ENCODE results near the gene AKIRIN1.
"Not testable (repeated sequence)": the region's sequence is repeated elsewhere in the genome, so short reads cannot be mapped to it uniquely, and the experiment has no call there.

AKIRIN1 gene

DNA sequence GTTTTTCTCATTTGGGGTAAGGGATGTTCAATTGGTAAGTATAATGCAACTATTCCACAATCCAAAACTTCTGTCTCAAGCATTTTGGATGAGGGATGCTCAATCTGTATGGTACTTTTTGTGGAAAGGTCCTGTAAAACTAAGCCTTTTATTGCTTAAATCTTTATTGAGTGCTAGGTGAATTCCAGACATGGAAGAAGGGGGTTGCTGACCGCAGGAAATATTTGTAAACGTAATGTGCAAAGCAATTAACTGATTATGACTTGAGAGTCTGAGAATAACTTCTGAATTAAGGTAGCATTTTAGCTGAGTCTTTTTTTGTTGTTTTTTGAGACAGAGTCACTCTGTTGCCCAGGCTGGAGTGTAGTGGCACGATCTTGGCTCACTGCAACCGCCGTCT is 3.1 kb downstream of the AKIRIN1 start:
- FAIRE-seq, result no peak
- DNase-seq (ENCODE audit: low spot score), result no peak

DNA sequence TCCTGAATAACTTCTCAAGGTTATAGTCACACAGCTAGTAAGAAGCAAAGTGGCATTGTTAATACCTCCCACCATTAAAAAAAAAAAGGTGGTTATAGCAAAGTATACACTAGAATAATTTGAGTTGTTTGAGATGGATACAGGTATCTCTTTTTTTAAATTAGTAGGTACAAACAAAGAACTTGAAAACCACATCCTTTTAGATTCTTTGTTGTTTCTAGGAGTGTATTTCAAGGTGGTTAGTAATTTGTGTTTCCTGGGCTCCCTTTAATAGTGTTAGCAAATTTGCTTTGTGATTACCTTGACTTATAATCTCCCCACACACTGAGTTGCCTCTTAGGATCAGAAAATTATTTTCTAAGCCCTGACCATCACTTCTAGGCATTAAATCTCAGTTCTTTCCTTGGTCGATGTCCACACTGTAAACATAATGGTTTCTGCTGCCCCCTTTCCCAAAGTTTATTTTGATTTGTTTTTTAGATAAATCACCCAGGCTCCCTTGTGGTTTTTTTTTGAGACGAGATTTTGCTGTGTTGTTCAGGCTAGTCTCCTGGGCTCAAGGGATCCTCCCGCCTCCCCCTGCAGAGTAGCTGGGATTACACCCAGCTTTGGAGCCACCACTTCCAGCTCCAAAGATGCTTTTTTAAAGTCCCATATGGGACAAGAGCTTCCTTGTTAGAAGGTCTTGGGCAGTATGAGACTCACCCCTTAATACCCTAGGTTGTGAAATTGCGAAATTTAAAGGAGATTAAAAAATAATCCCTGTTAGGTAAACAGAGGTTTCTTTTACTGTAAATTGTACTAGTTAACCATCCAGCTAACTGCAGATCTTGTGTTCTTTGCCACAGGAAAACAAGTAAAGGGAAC is 6.2 kb downstream of the AKIRIN1 start:
- DNase-seq (ENCODE audit: low spot score) (no peak), FAIRE-seq (no peak)

GRCh38 chr1:38997901-38998190 is 6.8 kb downstream of the AKIRIN1 start:
- FAIRE-seq (no peak), DNase-seq (ENCODE audit: low spot score) (no peak)

- no peak for DNase-seq (ENCODE audit: low spot score)
- no peak for FAIRE-seq
Observed at GRCh38 chr1:39001516-39002421, 10.7 kb downstream of the AKIRIN1 start.

DNA sequence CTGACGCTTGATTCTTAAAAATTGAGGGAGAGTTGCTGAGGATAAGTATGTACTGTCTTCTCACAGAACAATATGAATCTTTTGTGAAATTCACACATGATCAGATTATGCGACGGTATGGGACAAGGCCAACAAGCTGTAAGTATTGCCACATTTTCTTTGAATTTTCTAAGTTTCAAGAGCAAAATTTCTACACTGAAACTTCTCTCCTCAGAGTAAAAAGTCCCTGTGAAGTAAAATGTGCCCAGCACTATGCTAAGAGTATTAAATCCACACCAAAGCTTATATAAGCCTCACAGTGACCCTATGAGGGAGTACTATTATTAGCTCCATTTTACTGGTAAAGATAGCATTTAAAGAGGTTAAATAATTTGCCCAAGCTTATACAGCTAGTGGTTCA is 12.2 kb downstream of the AKIRIN1 start:
- DNase-seq (ENCODE audit: low spot score), result no peak
- FAIRE-seq, result no peak

DNA sequence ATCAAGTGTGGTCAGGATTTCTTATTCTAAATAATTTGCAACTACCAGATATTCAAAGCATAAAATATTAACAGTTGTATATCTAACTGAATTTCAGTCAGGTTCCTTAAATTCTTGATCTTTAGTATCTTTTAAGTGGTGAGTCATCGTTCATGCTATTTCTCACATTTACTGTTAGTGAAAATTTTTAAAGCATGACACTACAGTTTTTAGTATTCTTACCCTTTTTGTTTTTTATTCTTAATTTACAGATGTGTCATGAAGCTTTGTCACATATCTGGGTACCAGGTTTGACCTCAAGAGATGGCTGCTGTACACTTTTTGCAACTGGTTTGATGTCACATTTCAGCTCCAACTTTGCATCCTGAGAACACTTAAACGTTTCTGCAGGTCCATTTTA is 12.7 kb downstream of the AKIRIN1 start:
- FAIRE-seq, result peak; percentile 14
- DNase-seq (ENCODE audit: low spot score), result no peak

- FAIRE-seq (no peak), DNase-seq (ENCODE audit: low spot score) (no peak)
Observed at GRCh38 chr1:39006287-39006686, 15.2 kb downstream of the AKIRIN1 start.

DNA sequence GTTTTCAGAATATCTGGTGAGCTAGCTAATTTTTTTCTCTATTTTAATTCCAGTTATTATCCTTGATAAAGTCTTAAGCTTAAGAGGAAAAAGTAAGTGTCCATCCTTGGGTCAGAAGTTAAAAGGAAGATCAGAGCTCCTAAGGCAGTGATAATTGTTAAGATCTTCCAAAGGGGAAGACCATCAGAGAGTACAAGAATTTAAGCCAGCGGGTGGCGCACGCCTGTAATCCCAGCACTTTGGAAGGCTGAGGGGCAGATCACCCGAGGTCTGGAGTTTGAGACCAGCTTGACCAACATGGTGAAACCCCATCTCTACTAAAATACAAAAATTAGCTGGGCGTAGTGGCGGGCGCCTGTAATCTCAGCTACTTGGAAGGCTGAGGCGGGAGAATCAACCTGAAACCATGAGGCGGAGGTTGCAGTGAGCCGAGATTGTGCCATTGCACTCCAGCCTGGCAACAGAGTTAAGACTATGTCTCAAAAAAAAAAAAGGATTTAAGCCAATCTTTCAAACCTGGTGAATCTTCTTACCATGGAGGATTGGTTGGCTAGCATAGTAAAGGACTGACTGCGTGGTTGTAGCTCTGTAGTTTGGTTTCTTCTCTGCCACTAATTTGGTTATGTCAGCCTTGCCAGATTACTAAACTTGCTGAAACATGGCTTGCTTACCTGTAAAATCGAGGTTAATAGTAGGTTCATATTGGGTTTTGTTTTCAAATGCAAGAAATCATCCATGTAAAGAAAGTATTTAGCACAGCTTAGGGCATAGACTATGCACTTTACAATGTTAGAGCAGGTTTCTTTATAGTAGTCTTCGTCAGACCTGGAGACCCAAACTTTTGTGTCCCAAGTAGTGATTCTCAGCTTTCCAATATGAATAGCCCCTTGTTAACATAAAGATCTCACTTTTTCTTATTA is 15.9 kb downstream of the AKIRIN1 start:
- DNase-seq (ENCODE audit: low spot score), result no peak
- no peak for FAIRE-seq

GRCh38 chr1:39014956-39015355 is 23.9 kb downstream of the AKIRIN1 start:
- not testable (repeated sequence) for DNase-seq (ENCODE audit: low spot score)

DNA sequence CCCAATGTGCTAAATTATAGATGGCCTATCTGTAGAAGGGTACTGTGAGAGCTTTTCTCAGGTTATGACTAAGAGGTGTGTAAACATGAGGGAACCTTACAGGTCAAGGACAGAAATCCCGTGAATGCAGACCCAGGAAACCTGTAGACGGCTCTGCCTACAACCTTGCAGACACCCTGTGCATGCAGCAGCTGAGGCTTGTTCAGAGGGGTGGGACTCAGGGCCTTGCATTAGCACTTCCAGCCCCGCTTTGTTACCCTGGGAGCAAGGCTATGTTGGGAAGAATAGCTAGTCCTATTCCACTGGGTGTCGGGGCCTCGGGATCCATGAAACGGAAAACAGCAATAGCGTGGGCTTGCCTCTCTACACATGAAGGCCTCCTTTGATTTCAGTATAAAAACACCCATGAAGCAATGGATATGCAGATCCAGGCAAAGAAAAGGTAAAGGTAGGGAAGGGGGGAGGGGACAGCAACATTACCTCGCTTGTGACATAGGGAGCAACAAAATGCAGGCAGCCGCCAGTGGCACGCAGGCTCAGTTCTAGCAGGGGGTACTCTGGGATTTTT is 25.6 kb downstream of the AKIRIN1 start:
- DNase-seq (ENCODE audit: low spot score) (no peak), FAIRE-seq (no peak)

More at GRCh38 chr1:39014956-39015355, 23.9 kb downstream of the AKIRIN1 start:
- not testable (repeated sequence) for FAIRE-seq

- FAIRE-seq (no peak), DNase-seq (ENCODE audit: low spot score) (no peak)
Observed at GRCh38 chr1:39017266-39017665, 26.2 kb downstream of the AKIRIN1 start.

- not testable (repeated sequence) for FAIRE-seq; DNase-seq (ENCODE audit: low spot score)
Observed at GRCh38 chr1:39020494-39020893, 29.4 kb downstream of the AKIRIN1 start.

DNA sequence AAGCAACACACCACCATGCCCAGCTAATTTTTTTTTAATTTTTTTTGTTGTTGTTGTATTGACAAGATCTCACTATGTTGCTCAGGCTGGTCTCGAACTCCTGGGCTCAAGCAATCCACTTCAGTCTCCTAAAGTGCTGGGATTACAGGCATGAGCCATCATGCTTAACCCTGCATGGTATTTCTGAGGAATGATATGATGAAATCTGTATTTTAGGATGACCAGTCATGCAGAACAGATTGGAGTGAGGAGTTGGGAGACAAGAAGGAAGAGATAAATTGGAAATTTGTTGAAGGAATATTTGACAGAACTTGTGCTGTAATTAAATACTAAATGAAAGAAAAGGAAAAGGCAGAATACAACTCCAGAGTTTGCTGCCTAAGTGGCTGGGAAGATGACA is 30.4 kb downstream of the AKIRIN1 start:
- DNase-seq (ENCODE audit: low spot score) (no peak), FAIRE-seq (no peak)

DNA sequence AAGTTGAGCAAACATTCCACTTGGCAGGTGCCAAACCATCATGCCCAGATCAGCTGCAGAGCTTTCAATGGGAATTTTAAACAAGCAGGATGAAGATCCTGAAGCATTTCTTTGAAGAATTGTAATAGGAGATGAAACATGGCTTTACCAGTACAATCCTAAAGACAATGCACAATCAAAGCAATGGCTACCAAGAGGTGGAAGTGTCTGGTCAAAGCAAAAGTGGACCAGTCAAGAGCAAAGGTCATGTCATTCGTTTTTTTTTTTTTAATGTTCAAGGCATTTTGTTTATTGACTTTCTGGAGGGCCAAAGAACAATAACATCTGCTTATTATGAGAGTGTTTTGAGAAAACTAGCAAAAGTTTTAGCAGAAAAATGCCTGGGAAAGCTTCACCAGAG is 32.1 kb downstream of the AKIRIN1 start:
- DNase-seq (ENCODE audit: low spot score) (no peak), FAIRE-seq (no peak)

GRCh38 chr1:39026051-39026865 is 35.2 kb downstream of the AKIRIN1 start, which contains the start of gene NDUFS5:
TSS of gene NDUFS5 (plus strand) at chr1:39026350. CDS start at chr1:39028725, 2,375 bp downstream.
- peak; percentile 88 for DNase-seq (ENCODE audit: low spot score)
- FAIRE-seq, result peak; percentile 52

- DNase-seq (ENCODE audit: low spot score) (no peak), FAIRE-seq (no peak)
Observed at GRCh38 chr1:39026866-39027507, 35.9 kb downstream of the AKIRIN1 start.

DNA sequence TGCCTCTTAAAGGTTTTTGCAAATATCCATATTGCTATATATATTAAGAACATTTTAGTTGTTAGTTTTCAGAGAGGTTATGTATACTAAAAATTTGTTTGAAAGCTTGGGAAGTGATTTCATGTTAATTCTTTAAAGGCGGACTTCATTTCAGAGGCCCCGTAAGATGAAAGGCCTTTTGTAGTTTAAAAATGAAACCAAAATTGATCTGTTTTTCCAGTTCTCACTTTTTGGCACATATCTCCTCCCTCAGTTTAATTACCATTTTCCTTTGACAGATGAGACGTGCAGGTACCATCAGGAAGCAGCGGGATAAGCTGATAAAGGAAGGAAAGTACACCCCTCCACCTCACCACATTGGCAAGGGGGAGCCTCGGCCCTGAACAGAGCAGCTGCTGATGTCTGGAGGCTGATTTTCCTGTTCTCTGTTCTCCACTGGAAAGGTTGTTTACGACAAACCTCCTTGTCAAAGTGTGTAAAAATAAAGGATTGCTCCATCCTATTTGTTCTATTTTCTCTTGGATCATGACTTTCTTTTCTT is 43.1 kb downstream of the AKIRIN1 start:
- no peak for DNase-seq (ENCODE audit: low spot score)
- no peak for FAIRE-seq

DNA sequence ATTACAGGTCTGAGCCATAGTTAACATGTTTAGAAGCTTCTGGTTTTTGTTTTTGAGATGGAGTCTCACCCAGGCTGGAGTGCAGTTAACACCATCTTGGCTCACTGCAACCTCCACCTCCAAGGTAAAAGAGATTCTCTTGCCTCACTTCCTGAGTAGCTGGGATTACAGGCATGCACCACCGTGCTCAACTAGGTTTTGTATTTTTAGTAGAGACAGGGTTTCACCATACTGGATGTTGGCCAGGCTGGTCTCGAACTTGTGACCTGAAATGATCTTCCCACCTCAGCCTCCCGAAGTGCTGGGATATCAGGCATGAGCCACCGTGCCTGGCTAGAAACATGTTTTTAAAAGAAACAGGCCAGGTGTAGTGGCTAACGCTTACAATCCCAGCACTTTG is 45.6 kb downstream of the AKIRIN1 start:
- FAIRE-seq, result no peak
- DNase-seq (ENCODE audit: low spot score), result no peak

GRCh38 chr1:39043513-39043912 is 52.4 kb downstream of the AKIRIN1 start:
- FAIRE-seq (no peak), DNase-seq (ENCODE audit: low spot score) (no peak)
